ENCODE measurements around the gene CDH13.
A peak's percentile ranks its signal among the peaks of the same experiment; 100 is the strongest.

Gene CDH13

GRCh38 chr16:82628711-82629110 lies 1.9 kb downstream of the CDH13 start:
- DNase-seq, result no peak

GRCh38 chr16:82629441-82630027 lies 2.8 kb downstream of the CDH13 start:
- DNase-seq, result no peak

- no peak for DNase-seq
These were observed 3.5 kb downstream of the CDH13 start for GRCh38 chr16:82630219-82630618.

DNA sequence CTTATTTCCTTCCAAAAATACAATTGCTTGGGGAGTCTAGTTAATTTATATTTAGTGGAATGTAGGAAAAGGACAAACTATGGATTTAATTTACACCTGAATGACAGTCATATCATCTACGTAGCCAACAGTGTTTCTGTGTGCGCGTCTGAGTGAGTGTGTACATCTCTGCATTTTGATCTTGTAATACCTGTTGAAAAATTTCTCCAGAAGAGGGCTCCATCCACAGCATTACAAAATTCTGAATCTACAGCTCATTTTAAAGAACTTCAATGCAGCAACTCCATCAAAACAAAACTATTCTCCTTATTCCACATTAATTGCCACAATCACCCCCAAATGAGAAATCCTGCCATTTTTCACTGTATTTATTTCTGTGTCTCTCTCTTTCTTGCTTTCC lies 3.9 kb downstream of the CDH13 start:
- no peak for DNase-seq

DNA sequence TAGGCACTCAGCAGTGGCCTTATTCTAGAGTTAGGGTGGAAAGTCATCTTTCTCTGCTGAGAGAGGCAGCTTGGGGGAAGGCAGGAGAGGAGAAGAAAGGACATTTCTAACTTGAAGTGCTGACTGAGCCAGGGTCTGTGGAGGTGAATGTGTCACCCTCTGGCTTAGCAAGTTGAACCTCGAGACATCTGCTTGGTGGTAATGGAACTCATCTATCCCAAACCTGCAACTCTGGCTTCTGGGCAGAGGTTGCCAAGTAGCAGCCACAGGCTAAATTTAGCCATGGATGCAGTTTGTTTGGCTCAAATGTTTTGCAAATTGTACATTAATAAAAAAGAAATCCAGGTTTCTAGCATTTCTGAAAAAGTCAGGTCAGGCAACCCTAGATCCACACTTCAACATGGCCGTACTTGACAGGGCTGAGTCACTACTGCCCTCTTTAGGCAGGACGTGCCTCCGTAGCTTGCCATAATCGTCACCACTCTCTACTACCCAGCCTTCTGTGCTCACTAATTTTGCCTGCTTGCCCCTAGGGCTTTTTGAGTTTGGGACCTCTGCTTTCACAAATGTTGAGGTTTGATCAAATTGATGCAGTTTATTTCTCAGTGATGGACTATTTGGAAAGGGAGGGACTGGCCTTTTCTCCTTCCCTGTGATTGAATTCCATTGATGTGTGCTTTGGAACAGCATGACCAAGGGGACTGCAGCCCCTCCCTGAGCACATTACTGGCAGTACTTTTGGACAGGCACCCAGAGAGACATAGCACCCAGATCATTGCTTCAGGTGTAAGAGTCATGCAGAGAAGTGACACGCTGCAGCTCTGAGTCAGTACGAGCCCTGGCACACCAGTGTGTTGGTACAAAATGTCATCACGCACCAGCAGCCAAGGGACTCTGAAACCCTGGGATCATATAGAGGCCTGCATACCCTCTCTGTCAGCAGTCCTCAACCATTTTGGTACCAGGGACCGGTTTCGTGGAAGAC lies 5.2 kb downstream of the CDH13 start:
- no peak for DNase-seq

DNA sequence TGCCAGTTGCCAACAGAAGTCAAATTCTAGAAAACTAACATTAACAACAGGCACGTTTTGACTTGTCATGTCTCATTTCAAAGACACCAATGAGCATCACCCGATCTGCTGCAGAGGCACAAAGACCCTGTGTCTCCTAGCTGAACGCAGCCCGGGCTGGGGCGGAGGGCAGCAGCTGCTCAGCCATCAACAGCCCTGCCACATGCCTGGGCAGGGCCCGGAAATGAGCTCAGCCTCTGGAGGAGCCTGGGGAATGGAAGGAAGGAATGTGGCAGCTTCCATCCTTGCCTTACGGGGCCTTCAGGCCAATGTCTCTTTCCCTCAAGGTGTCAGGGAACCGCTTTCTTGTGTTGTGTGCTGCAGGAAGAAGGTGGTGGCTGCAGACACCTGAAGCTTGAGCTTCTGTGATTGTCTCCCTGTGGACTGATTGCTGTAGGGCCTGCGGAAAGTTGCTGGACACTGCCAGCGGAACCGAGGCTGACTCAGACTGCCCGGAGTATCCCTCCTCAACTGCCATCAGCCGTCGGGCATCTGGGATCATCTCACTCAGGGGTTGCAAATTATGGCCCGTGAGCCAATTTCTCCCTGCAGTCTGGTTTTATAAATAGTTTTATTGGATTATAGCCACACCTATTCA lies 7.3 kb downstream of the CDH13 start:
- DNase-seq, result no peak

GRCh38 chr16:82634955-82635610 lies 8.3 kb downstream of the CDH13 start:
- DNase-seq, result no peak

DNA sequence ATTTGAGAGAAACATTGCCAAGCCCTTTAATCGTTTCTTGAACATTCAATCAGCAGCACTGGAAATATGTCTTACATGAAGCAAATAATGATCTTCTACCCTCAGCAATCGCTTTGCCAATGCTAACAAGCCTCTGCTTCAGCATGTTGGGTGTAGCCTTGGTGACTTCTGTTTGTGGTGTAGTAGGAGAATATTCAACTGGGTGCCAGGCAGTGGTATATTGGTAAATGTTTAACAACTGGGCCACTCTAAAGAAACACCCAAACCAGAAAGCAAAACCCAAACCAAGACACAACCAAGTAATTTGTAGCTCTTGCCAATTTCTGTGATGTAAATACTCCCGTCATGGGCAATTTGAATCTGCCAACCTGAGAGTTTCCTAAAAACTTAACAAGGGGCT lies 9.7 kb downstream of the CDH13 start:
- no peak for DNase-seq

DNA sequence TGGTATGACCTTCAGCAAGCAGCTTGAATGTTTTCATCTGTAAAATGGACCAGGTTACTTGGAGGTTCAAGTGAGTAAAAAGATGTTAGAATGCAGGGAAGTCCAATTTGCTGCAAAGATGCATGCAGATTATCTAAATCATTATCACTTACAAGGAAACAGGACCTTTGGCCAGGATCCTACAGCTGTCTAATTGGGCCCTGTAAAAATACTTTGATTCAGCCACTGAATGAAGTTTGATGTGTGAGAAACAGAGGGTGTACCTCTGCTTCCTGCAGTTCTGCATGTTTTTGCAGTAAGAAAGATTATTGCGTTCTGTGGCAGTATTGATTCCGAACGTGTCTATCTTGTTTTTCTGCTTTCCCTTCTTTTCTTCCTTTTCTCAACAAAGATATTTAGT lies 10.2 kb downstream of the CDH13 start:
- no peak for DNase-seq

DNA sequence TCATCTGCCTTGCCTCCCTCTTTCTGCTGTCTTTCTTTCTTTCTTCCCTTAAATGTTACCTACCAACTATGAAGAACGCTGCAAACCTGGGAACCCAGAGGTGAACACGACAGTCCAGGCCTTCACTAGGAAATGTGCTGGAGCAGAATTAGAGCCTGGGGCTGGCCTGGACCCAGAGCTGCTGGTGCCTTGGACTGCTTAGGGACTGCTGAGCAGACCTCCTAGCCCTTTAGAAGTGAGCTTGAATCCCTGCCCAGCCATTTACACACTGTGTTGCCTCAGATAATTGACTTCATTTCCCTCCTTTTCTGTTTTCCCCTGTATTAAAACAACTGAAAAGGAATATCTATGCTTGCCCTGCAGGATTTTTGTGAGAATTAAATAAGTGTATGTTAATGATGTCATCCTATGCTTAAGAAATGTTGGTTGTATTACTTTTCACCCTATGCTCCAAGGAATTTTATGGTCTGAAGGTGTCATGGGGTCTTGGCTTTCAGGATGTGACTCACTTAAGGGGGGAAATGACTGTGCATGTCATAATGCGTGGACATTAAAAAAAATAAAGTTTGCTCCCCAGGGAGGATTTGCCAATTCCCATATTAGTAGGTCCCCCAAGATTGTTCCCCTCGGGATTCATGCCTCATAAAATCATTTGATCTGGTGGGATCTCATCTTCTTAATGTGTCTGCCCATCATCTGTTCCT lies 11.5 kb downstream of the CDH13 start:
- no peak for DNase-seq

GRCh38 chr16:82639263-82639662 lies 12.5 kb downstream of the CDH13 start:
- no peak for DNase-seq

DNA sequence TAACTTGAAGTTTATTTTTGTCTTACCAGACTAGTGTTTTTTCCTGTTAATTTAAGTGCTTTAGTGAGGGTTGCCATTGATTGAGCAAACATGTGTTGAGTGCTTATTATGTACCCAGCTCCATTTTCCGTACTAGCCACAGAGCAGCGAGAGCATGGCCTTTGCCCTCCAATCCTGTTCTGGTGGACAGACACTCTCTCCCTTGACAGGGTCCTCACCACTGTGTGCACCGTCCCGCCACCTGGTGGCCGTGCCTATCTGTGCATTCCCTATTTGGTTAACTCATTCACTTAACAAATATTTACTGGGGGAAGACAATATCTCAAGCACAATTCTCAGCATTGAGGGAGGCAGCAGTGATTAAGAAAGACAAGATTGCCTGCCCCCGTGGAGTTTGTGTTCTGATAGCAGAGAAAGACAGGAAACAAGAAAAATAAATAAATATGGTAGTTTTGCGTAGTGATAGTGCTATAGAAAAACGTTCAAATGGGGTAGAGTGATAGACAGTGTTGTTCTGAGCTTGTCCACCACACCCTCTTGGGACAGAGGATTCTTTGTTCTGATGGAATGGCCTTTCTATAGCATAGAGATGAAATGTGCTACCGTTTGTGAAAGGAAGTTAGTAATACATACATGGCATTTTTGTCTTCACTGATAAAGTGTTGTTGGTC lies 13.0 kb downstream of the CDH13 start:
- DNase-seq, result peak in 4 of 5 donors; percentile 10 to 55 (median 20)

DNA sequence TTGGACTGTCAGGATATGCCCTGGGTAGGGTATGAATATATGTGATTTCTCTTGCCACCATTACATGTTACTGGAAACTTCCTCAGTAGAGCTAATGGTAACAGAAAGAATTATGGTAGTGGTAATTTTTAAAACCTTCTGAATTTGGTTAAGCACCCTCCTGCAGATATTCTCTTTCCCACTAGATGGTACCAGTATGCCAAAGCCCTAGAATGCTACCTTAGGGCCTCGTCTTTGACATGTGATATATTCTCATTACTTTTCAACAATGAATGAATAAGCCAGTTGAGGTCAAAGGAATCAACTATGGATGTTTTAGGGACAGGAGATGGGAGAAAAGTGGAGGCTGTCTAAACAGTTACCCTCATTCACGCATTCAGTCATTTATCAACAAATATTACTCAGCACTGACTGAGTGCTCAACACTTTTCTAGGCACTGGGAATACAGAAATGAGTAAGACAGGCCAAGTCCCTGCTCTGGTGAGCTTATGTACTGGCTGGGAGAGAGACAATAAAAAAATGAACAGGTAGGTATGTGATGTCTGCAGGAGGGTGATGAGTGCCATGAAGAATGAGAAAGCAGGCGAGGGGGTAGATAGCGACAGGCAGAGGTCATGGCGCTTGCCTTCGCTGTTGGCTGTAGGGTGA lies 14.7 kb downstream of the CDH13 start:
- peak in 1 of 5 donors; percentile 44 for DNase-seq

- DNase-seq, result no peak
These were observed 16.4 kb downstream of the CDH13 start for GRCh38 chr16:82643136-82643535.

GRCh38 chr16:82643936-82644630 lies 17.3 kb downstream of the CDH13 start:
- DNase-seq, result no peak

DNA sequence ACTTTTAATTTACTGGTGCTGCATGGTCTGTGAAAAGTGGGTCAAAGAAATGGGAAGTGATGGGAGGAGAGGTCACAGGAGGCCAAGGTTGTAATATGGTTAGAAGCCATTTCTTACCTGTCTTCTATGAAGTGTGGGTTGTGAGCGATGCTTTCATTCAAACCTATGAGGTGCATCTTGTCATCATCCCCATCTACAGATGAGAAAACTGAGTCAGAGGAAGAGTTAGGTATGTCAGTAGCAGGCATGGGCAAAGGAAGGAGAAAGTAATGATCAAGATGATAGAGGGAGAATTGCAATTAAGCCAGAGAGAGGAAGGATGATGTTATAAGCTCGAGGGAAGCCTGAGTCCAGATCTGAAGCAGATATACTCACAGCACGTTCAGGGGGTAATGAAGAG lies 19.7 kb downstream of the CDH13 start:
- DNase-seq, result no peak

- DNase-seq, result no peak
These were observed 23.0 kb downstream of the CDH13 start for GRCh38 chr16:82649766-82650165.

- no peak for DNase-seq
These were observed 24.0 kb downstream of the CDH13 start for GRCh38 chr16:82650804-82651203.

DNA sequence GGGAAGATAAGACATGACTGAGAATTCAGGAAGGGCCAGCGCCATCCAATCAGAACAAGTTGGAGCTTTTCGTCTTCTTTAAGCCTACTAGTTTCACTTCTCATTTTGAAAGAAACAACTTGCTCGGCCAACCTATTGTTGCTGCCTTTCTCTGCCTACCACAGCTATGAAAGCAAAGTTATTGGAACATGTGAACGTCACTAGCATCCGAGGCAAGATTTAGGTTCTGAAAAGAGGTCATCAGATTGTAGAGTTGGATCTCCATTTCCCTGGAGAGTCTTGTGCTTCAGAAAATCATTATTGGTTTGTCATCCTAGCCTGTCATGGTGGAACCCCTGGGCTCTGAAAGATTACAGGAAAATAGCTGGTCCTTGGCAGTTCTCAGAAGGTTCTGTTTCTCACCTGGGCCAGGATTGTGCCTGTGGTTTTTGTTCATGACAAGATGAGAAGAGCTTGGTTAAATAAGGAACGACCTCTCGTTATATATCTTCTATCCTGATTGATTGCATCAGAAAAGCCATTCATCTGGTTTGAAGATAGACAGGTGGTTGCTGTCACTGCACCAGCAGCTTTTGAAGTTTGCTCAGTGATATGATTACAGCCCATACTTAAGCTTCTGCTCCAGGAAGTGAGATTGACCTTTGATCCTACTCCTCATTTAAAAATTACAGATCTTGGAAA lies 25.3 kb downstream of the CDH13 start:
- peak in 1 of 5 donors; percentile 77 for DNase-seq

- DNase-seq, result no peak
These were observed 26.1 kb downstream of the CDH13 start for GRCh38 chr16:82652826-82653225.

Measured in T-helper 1 cell (primary cell).